Fibroblast of villous mesenchyme (primary cell): ENCODE measurements around the gene SCNN1B. TPM values are rescaled to one million over a fixed set of nuclear protein-coding genes. Genes with fewer than 3 reads are reported as not detected.
"Not testable (repeated sequence)": the region's sequence is repeated elsewhere in the genome, so short reads cannot be mapped to it uniquely, and the experiment has no call there.

Experiments
- DNase-seq: peaks from one replicate; pipeline ENCODE4 v3.0.0-alpha.2; 2010; ENCODE audit warnings: low read depth
- H3K4me3 ChIP-seq: 2 replicates; pipeline ENCODE4 v1.5.1; 2011; ENCODE audit warnings: low read depth, mild to moderate bottlenecking, low read length
- total RNA-seq: library from RNA; depleted of rRNA; stranded (reverse); fragments of >200 nt; gene quantifications from 2 replicates; pipeline ENCODE4 v1.2.3, GENCODE V29; 2012
- TF ChIP-seq, protein P1 (sequence below): IDR thresholded peaks from 2 replicates; pipeline ENCODE4 v1.5.1; 2012; ENCODE audit warnings: low read depth, mild to moderate bottlenecking, low read length; ENCODE audit not compliant: insufficient read depth

The SCNN1B gene
- total RNA-seq, 1 donor = not detected

GRCh38 chr16:23394141-23394831 is 92.2 kb downstream of the SCNN1B start:
- DNase-seq = no peak
- TF ChIP-seq, protein P1, sequence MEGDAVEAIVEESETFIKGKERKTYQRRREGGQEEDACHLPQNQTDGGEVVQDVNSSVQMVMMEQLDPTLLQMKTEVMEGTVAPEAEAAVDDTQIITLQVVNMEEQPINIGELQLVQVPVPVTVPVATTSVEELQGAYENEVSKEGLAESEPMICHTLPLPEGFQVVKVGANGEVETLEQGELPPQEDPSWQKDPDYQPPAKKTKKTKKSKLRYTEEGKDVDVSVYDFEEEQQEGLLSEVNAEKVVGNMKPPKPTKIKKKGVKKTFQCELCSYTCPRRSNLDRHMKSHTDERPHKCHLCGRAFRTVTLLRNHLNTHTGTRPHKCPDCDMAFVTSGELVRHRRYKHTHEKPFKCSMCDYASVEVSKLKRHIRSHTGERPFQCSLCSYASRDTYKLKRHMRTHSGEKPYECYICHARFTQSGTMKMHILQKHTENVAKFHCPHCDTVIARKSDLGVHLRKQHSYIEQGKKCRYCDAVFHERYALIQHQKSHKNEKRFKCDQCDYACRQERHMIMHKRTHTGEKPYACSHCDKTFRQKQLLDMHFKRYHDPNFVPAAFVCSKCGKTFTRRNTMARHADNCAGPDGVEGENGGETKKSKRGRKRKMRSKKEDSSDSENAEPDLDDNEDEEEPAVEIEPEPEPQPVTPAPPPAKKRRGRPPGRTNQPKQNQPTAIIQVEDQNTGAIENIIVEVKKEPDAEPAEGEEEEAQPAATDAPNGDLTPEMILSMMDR = no peak
- no peak overlapping the region for H3K4me3 ChIP-seq

DNA sequence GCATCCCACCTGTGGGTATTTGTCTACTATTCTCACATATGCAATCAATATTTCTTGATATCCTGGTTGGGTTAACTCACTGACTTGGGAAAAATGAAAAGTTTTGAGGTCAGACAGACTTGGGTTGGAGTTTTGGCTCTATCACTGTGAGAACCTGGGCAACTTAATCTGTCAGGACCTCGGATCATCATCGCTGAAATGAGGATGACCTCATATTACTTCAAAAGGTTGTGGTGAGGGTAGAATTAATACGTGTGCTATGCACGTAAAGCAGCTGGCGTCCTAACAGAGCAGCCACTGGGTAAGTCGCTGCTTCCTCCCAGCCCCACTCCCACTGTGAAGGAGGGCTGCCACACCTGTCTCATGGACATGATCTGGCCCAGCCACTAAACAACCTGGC is 93.6 kb downstream of the SCNN1B start:
- no peak for DNase-seq

GRCh38 chr16:23397464-23397863 is 95.4 kb downstream of the SCNN1B start:
- TF ChIP-seq, protein P1 = no peak
- H3K4me3 ChIP-seq = no peak overlapping the region
- DNase-seq = no peak

More for the DNA sequence above, 93.6 kb downstream of the SCNN1B start:
- H3K4me3 ChIP-seq = no peak overlapping the region
- TF ChIP-seq, protein P1 = no peak

DNA sequence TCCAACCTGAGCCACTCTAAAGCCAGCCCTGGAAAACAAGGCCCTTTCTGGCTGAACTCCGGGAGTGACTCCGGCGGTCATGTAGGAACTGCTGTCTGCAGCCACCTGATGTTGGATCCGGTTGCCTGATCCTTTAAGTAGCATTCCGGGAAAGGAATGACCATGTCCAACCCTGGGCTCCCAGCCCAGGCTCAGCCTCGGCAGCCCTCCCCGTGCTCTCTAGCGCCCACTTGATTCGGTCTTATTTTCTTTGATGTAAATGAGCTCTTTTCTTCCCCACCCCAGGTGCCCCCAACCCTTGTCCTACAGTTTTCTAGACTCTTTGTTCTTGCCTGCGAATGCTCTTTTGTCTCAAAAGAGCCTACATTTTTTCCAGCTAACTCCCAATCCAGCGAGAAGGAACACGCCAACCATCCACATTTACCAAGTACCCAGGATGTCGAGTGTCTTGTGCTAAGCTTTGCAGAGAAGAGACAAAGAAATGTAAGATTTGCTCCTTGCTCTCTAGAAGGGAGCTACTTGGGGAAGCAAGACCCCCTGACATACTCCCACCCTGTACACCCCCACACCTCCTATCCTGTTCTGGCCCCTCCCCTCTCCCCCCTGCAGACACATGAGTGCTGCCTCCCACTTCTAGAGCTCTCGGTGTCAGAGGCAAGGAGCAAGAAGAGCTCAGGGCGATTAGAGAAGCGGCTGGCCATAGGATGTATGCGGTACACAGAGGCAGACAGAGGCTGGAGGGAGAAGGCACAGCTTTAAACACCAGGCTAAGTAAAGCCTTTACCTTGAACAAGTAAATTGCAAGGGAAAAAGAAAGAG is 97.1 kb downstream of the SCNN1B start:
- no peak overlapping the region for H3K4me3 ChIP-seq
- TF ChIP-seq, protein P1 = no peak
- no peak for DNase-seq

DNA sequence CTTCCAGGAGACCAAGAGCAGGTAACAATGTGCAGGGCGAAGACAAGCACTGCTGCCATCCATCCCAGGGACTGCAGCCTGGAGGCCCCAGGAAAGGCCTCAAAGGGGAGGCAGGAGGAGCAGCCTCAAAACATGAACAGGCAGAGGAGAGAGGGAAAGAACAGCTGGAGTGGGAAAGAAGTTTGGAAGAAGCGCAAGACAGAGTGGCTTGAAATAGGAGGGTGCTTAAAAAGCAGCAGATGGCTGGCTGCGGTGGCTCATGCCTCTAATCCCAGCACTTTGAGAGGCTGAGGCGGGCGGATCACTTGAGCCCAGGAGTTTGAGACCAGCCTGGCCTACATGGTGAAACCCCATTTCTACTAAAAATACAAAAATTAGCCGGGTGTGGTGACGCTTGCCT is 98.3 kb downstream of the SCNN1B start:
- DNase-seq, H3K4me3 ChIP-seq: not testable (repeated sequence)

- TF ChIP-seq, protein P1 = no peak
- H3K4me3 ChIP-seq = no peak overlapping the region
- no peak for DNase-seq
Measured at GRCh38 chr16:23401139-23401538, 99.0 kb downstream of the SCNN1B start.

DNA sequence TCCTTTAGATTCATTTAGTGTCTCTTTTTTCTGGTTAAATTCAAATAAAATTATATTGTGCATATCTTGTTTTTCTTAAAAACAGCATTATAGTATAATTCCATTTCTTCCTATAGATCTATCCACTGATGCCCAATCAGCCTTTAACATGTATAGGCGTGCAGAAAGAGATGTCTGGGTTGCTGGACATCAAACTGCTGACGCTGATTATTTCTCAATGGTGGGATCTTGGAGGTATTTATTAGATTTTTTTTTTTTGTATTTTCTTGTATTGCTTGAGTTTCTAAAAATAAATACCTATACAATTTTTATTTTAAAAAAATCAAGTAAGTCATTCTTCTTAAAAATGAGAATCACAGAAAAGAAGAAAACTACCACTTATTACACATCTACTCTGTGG is 100.0 kb downstream of the SCNN1B start:
- H3K4me3 ChIP-seq = no peak overlapping the region
- DNase-seq = no peak
- TF ChIP-seq, protein P1 = no peak
